Stimulated activated CD4-positive, alpha-beta T cell treated with anti-CD3 and anti-CD28 coated beads, Interleukin-12 subunit alpha, Interleukin-12 subunit beta, amount 100 ng/mL, for 48 hours (primary cell): ENCODE results near the gene MARK1.
"Not testable (repeated sequence)": the region's sequence is repeated elsewhere in the genome, so short reads cannot be mapped to it uniquely, and the experiment has no call there.

Source experiments
- DNase-seq, 3 donors: peaks; one replicate each; pipeline ENCODE4 v3.0.0-alpha.2; 2020; ENCODE audit warnings: low read depth in 2 of 3, low spot score in 1 of 3

The MARK1 gene

DNA sequence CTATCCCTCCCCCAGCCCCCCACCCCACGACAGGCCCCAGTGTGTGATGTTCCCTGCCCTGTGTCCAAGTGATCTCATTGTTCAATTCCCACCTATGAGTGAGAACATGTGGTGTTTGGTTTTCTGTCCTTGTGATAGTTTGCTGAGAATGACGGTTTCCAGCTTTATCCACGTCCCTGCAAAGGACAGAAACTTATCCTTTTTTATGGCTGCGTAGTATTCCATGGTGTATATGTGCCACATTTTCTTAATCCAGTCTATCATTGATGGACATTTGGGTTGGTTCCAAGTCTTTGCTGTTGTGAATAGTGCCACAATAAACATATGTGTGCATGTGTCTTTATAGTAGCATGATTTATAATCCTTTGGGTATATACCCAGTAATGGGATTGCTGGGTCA is 77.7 kb downstream of the MARK1 start:
- not testable (repeated sequence) for DNase-seq

DNA sequence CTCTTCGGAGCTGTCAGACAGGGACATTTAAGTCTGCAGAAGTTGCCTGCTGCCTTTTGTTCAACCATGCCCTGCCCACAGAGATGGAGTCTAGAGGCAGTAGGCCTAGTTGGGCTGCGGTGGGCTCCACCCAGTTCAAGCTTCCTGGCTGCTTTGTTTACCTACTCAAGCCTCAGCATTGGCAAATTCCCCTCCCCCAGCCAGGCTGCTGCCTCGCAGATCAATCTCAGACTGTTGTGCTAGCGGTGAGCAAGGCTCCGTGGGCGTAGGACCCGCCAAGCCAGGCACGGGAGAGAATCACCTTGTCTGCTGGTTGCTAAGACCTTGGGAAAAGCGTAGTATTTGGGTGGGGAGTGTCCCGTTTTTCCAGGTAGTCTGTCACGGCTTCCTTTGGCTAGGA is 83.2 kb downstream of the MARK1 start:
- not testable (repeated sequence) for DNase-seq

DNA sequence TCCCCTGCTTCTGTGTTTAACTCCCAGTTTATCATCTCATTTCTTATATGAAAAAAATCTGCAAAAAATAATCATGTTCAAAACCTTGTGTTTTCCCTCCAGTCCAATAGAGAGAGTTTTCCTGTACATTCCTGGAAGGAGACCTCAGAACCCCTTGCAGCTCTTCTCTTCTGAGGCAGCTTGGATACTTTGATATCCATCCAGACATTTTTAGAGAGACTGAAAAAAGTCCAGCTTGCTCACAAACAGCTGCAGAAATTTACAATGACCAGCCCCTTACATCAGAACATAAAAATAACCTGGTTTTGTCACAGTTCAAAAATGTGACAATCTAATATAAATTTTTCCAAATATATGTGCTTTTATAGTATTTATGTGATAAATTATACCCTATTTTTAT is 88.9 kb downstream of the MARK1 start:
- DNase-seq = no peak

DNA sequence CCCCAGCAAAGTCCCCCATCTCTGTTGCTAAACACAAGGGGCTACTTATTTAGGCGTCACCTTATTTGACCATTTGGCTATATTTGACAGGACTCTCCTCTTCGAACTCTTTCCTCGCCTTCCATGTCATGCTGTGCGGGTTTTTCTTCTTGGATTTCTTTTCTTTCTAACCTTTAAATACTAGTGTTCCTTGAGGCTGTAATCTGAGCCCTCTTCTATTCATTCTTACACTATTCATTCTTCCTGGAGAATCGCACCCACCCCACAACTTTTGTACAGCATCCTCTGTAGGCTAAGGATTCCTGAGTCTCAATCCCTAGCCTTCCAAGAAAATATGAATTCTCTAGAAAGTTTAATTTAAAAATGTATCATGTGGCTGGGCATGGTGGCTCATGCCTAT is 100.5 kb downstream of the MARK1 start:
- DNase-seq = no peak

DNA sequence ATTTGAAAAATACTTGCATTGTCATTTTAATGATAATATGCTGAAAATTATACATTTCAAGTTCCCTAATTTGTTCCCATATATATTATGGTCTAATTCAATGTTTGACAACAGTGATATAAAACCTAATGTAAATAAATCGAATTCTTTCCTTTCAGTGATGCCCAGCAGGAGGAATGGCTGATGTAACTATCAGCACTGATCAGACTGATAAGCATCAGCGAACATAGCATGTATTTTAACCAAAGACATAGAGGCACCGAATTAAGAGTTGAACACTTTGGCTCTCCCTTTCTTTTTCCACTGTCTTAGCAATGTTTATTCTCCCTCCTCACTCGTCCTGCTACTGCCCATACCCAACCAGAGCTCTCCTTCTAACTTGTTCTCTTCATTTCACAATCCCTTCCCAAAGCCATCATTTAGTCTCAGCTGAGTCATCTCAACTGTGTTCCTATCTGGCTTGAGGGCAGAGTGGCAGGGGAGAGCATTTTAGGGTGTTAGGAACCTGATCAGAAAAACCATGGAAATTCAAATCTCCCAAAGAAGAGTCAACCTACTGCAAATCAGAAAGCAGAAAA is 103.4 kb downstream of the MARK1 start:
- no peak for DNase-seq

DNA sequence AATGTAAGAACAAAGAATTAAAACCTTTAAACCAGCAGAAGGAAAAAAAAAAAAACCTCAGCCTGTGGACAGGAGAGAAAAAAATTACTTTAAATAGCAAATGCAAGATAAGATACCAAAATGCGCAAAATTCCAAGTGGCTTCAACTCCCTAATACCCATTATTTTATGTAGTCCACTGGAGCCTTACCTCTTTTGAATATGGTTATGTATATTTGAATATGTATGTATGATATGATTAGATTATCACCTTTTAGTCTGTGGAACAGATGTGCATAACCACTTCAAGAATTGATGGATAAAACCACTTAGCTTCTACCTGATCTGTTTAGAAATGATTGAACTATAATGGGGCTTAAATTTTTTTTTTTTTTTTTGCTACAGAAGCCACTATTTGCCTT is 109.8 kb downstream of the MARK1 start:
- no peak for DNase-seq

DNA sequence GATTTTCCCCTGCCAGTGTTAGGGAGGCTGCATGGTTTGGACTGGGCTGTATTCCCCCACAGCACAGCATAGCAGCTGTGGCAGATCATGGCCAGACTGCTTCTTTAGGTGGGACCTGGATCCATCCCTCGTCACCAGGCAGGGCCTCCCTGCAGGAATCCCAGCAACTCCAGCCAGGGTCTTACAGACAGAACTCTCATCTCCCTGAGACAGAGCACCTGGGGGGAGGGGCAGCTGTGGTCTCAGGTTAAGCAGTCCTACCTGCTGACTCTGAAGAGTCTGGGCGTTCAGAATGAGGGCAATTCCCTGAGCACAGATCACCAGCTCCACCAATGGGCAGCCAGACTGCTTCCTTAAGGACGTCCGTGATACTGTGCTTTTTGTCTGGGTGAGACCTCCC is 114.3 kb downstream of the MARK1 start:
- DNase-seq = no peak

DNA sequence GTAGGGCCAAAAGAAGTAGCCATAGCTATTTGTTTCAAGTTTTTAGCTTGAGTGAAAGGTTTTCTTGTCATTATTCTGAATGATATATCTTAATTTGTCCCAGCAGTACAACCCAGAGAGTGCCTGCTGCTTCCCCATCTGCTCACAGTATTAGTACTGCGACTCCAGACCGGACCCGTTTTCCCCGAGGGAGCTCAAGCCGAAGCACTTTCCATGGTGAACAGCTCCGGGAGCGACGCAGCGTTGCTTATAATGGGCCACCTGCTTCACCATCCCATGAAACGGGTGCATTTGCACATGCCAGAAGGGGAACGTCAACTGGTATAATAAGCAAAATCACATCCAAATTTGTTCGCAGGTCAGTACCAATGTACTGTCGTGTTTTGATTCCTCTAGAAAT is 125.1 kb downstream of the MARK1 start:
- no peak for DNase-seq

DNA sequence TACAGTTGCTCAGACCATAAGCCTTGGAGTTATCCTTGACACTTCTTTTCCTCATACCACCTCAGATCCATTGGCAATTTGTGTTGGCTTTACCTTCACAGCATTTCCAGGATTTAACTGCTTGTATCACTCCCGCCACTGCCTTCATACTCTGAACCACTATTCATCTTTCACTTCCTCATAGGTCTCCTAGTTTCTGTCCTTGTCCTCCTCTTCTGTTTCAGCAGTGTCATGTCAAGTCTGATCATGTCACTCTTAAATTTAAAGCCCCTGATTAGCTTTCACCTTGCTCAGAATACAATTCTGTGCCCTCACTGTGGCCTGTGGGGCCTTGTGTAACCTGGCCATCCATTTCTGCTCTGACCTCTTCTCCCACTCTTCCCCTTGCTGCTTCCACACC is 127.6 kb downstream of the MARK1 start:
- DNase-seq = no peak

DNA sequence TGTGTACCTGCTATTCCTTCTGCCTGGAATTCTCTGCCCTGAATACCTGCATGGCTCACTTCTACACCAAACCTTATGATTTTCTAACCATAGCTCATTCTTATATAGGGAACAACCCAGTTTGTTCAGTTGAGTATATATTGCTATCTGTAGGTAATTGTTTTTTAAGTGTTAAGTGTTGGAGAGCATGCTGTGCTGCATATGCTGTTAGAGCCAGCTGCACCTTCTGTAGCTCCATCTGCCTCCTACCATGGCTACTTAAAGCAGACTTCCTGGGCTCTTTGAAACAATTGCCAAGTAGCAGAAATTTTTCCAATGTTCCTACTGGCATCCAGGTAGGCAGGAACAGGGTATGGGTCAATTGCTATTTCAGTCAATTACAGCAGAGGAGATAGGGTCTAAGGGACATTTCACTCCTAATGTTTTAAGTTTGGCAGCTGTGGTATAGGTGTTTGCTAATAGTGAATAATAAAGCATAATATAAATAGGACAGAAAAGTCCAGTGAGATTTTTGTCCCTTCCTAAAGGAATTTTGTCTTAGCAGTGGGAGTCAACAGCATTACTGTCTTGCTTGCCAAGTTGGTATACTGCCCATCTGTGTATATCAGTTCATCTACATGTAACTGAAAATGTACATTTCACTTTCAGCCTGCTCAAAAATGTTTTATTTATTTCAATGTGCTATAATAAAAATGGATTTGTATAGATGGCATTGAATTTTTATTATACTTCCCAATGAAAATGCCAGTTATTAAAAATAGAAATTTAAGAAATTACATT is 128.2 kb downstream of the MARK1 start:
- no peak for DNase-seq

DNA sequence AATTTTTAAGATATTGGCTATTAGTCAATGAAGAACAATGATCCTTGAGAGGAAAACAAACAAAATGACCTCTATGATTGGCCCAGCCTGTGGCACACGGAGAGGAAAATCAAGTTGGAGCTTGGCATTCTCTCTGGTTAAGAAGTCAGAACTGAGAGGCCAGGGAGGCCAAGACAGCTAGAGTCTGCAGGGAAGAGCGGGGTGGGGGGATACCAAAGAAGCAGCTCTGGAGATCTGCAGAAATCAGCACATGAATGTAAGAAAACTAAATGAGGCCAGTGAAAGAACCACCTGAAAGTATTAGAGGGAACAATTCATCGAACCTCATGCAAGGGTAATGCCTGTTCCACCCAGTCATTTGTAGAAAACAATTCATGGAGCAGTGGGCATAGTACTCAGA is 138.4 kb downstream of the MARK1 start:
- no peak for DNase-seq

DNA sequence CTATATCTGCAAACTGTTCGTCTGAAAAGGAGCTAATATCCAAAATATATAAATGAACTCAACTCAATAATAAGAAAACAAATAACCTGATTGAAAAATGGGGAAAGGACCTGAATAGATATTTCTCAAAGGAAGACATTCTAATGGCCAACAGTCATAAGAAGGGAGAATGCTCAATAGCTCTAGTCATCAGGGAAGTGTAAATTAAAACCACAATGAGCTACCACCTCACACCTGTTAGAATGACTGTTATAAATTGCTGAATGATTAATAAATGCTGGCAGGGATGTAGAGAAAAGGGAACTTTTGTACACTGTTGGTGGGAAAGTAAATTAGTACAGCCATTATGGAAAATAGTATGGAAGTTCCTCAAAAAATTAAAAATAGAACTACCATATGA is 141.1 kb downstream of the MARK1 start:
- no peak for DNase-seq

DNA sequence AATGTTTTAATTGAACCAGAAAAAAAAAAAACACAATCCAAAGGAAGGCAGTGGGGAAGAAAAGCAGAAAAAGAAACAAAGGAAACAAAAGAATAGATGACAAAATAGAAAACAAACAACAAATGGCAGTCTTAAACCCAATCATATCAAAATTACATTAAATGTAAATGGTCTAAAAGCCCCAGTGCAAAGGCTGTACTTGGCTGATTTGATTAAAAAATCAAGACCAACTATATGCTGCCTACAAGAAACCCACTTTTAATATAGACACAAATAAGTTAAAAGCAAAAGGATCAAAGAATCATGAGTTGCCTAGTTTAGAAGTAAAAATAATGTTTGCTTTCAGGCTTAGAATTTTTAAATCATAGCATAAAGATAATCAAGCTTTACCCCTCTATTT is 142.4 kb downstream of the MARK1 start:
- no peak for DNase-seq

DNA sequence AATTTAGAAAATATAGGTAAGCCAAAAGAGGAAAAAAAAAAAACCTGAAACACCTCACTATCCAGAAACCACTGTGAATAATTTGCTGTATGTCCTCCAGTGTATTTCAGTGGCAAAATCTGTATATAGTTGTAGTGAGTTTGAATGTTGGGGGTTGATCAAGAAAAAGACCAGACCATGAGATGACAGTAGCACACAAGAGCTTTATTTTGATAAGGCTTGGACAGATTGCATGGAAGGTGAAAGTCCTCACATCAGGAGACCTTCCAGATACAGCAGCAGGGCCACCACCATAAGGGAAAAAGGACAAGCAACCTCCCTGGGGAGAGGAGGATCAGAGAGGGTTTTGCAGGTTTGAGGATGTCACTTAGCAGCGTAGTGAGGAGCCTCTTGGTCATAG is 146.0 kb downstream of the MARK1 start:
- DNase-seq = no peak

DNA sequence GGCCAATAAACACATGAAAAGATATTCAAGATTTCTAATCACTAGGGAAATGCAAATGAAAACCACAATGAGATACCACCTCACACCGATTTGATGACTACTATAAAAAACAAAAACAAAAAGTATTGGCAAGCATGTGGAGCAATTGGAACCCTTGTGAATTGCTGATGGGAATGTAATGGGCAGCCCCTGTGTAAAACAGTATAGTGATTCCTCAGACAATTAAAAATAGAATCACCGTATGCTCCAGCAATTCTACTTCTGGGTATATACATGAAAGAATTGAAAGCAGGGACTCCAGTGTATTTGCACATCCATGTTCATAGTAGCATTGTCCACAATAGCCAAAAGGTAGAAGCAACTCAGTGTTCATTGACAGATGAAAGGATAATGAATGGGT is 149.3 kb downstream of the MARK1 start:
- DNase-seq = no peak

DNA sequence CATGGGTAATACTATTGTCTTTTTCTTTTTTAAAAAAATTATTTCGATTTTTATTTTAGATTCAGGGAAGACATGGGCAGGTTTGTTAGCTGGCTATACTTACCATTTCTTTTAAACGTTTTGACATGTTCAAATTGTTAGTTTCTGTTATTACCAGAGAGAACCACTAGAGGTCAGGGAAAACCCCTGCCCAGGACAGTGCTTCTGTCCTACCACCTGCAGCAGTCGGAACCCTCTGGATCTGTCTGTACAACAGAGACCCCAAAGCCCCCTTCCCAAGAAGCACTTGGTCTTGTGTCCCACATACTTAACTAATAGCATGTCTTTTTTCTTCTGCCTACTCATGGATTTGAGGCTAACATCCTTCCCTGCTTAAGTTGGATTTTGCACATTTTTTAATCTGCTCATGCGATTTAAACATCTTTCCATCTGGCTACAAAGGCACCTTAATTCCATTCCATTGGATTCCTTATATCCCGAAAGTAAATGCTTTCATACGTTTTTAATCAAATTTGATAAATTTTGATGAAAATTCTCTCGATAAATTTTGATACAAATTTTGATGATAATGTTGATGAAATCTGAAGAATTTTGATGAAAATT is 152.2 kb downstream of the MARK1 start:
- no peak for DNase-seq

DNA sequence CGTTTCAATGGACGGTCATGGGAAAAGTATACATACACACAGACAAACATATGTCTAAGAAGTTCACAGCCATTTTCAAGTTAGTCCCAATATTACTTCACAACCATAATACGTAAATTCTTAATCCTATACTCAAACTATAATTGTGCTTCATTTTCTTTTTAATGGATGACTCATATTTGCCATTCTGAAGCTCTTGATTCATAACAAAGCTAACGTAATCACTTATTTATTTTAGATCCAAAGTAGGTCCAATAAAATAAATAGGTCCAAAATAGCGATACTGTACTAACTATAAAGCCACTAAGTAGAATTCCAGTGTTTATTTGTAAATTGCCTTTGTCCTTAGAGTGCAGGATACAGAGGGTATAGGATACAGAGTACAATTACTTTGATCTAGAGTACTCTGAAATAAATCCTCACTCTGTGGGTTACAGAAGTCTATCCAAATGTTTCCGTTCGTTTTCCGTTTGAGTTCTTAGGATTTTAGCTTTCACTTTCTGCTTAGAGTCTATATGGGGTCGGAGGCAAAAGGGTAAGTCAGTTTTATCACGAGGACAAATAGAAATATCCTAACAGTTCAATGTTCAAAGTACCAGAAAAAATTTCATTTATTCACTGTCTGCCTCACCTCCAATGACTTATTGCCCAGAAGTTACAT is 153.4 kb downstream of the MARK1 start:
- no peak for DNase-seq

DNA sequence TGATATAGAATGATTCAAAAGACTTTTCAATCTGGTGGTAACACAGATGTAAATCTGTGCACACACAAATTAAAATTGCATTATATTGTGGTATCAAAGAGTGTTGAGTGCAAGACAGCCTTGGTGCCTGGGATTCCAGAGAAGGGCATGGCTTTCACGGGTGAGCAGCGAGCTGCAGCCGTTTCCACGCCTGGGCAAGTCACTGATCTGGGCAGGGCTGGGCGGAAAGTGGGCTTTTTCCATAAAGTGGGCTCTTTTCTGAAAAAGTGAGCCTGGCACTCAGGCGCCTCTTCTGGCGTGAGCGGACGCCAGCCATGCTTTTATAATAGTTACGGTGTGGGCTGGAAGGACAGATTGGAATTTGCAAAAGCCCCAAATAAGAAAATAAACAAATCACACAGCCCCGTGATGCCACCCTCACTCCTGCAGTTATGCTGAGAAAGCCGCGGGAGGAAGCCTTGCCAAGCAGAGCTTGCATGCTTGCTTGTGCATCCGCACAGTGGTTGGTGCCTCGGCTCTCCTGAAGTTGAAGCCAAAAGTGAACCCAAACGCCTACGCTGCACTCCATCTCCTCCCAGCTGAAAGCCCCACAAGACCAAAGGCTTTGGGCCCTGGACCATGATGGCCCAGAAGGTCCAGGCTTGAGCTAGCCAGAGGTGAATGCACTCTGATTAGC is 155.1 kb downstream of the MARK1 start:
- no peak for DNase-seq

DNA sequence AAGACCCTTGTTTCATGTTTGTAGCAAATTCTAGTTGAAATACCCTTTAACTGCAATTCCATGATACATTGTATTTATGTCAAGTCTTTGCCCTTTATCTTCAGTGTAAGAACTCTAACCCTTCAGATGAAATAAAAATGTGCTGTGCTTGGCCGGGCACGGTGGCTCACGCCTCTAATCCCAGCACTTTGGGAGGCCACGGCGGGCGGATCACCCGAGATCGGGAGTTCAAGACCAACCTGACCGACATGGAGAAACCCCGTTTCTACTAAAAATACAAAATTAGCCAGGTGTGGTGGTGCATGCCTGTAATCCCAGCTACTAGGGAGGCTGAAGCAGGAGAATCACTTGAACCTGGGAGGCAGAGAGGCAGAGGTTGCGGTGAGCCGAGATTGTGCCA is 155.8 kb downstream of the MARK1 start:
- DNase-seq = not testable (repeated sequence)

DNA sequence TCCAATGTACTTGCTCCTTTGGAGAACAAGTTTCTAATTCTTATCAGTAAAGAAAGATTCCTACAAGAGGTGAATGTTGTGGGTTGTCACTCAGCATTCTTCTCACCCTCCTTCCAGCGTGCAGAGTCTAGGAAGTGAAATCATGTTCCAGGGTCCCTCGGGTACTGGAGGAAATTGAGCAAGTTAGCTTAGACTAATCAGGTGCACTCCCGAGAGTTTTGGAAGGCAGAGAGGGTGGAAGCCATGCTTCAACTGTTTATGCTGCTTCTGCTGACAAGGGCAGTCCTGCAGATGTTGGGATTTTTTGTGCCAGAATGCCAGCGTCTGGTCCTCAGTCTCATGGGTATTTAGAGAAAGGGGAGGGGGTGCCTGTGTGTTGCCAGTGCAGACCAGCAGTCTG is 157.0 kb downstream of the MARK1 start:
- DNase-seq = no peak

DNA sequence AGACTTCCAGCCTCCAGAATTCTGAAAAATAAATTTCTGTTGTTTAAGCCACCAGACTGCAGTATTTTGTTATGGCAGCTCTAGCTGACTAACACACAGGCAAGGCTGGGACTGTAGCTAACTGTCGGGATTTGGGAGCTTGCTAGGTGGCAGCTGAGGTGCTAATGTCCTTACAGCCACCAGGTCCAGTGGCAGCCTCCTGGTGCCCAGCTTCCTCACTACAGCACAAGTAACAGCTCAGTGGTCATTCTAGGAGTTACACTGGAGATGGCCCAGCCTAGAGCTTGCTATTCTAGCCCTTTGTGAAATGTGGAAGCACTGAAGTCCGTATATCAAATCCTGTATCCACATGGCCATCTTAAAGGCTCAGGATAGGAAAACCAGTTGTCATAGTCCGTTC is 157.9 kb downstream of the MARK1 start:
- DNase-seq = no peak

DNA sequence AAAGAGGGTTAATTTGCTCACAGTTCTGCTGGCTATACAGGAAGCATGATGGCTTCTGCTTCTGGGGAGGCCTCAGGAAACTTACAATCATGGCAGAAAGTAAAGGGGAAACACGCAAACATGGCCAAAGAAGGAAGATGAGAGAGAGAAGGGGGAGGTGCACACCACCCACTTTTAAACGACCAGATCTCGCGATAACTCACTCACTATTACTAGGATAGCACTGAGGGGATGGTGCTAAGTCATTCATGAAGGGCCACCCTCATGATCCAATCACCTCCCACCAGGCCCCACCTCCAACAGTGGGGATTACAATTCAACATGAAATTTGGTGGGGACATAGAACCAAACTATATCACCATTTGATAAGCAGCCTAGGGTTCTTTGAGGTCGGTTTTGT is 159.9 kb downstream of the MARK1 start:
- no peak for DNase-seq
